ENCODE measurements around the gene SHANK2. TPM values are rescaled to one million over a fixed set of nuclear protein-coding genes. Genes with fewer than 3 reads are reported as not detected.

The SHANK2 gene
- polyA plus RNA-seq, 1 donor (not counting 4 experiments of a cell fraction or from before 2014, with no cell fraction given) = 0.22 TPM

GRCh38 chr11:71223081-71223405 lies 29.3 kb downstream of the SHANK2 start:
- TF ChIP-seq EZH2 (IDR thresholded peaks at IDR 0.05; ENCODE audit: low read length) = no peak
- TF ChIP-seq, protein P1, sequence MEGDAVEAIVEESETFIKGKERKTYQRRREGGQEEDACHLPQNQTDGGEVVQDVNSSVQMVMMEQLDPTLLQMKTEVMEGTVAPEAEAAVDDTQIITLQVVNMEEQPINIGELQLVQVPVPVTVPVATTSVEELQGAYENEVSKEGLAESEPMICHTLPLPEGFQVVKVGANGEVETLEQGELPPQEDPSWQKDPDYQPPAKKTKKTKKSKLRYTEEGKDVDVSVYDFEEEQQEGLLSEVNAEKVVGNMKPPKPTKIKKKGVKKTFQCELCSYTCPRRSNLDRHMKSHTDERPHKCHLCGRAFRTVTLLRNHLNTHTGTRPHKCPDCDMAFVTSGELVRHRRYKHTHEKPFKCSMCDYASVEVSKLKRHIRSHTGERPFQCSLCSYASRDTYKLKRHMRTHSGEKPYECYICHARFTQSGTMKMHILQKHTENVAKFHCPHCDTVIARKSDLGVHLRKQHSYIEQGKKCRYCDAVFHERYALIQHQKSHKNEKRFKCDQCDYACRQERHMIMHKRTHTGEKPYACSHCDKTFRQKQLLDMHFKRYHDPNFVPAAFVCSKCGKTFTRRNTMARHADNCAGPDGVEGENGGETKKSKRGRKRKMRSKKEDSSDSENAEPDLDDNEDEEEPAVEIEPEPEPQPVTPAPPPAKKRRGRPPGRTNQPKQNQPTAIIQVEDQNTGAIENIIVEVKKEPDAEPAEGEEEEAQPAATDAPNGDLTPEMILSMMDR (optimal IDR thresholded peaks at IDR 0.05 in 1 of 3, IDR thresholded peaks at IDR 0.05 in 1 of 3, conservative IDR thresholded peaks at IDR 0.05 in 1 of 3; ENCODE audit: extremely low read depth in 1 of 3, insufficient read depth in 2 of 3, low read length in 3 of 3) = no peak
- no peak for FAIRE-seq

DNA sequence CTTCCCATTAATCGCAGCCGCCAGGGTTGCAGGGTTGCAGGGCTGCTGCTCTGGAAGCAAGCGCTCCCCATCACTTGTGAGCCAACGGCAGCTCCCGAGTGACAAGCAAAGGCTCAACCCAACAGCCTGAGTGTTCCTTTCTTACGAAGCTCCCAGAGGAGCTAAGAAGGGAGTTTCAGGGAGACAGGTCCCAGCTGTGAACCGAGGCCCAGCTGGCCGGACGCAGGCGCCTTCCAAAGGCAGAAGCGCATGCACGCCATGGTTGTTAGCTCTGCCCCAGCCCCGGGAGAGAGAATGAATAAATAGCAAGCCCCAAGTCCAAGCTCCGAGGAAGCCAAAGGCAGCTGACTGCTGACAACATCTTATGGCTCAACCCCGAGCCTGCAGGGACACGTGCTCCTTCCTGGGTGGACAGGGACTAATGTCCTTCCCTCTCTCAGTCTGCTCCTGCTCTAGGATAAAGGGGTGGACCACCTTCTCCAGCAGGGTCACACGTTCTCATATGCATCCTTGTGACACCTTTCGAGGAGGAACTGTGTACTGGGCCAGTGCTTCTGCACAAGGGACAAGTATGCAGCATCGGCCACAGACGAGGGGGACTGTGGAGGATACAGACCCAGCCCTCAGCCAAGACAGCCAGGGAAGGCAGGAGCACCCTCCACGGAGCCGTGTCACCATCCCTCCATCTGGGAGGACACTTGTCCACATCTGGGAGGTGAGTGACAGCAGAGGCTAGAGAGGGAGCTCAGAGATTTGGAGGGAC lies 29.9 kb downstream of the SHANK2 start:
- H3K9me3 ChIP-seq (ENCODE audit: control insufficient read depth, low read depth, low read length) = no peaks in the 10 kb centered on the region
- H4K20me1 ChIP-seq (ENCODE audit: control insufficient read depth, extremely low read depth, insufficient read depth, low read length) = no peaks in the 10 kb centered on the region
- no peak overlapping the region for H3K4me2 ChIP-seq (ENCODE audit: control insufficient read depth, extremely low read depth, insufficient read depth, low read depth, low read length)
- FAIRE-seq (no peak), DNase-seq (ENCODE audit: low read depth, low spot score) (no peak)
- no peak overlapping the region for H3K4me3 ChIP-seq (ENCODE audit: control insufficient read depth in 2 of 3, extremely low read depth in 1 of 3, insufficient read depth in 2 of 3, low read depth in 1 of 3, low read length in 3 of 3)
- H3K79me2 ChIP-seq (ENCODE audit: control insufficient read depth, insufficient read depth, low read length) = no peaks in the 10 kb centered on the region
- dilution Hi-C loops (cut with MboI; ENCODE audit: extremely low pct_ligation_motif_present, low sequenced_read_pairs) = no loop called here
- no peak overlapping the region for H3K27ac ChIP-seq (ENCODE audit: control insufficient read depth, insufficient read depth, low read length)
- no peak overlapping the region for H2AFZ ChIP-seq (ENCODE audit: control insufficient read depth, low read length)
- H3K36me3 ChIP-seq (ENCODE audit: control insufficient read depth in 2 of 2, extremely low read depth in 1 of 2, insufficient read depth in 2 of 2, low read length in 2 of 2) = no peaks in the 10 kb centered on the region
- no peaks in the 10 kb centered on the region for H3K4me1 ChIP-seq (ENCODE audit: control insufficient read depth, extremely low read depth, insufficient read depth, low read length)
- no peak overlapping the region for H3K9ac ChIP-seq (ENCODE audit: control insufficient read depth, extremely low read depth, insufficient read depth, low read length)
- no peak for TF ChIP-seq EZH2 (IDR thresholded peaks at IDR 0.05; ENCODE audit: low read length)
- TF ChIP-seq, protein P1 (optimal IDR thresholded peaks at IDR 0.05 in 1 of 3, IDR thresholded peaks at IDR 0.05 in 1 of 3, conservative IDR thresholded peaks at IDR 0.05 in 1 of 3; ENCODE audit: extremely low read depth in 1 of 3, insufficient read depth in 2 of 3, low read length in 3 of 3) = no peak
- no peaks in the 10 kb centered on the region for H3K9me1 ChIP-seq (ENCODE audit: control insufficient read depth, extremely low read depth, insufficient read depth, low read length)
- peaks cover 2% of the 10 kb centered on the region for H3K27me3 ChIP-seq (ENCODE audit: control insufficient read depth, extremely low read depth, insufficient read depth, low read length)

More at GRCh38 chr11:71223081-71223405, 29.3 kb downstream of the SHANK2 start:
- H3K9me1 ChIP-seq (ENCODE audit: control insufficient read depth, extremely low read depth, insufficient read depth, low read length) = no peaks in the 10 kb centered on the region
- H3K9ac ChIP-seq (ENCODE audit: control insufficient read depth, extremely low read depth, insufficient read depth, low read length) = no peak overlapping the region
- DNase-seq (ENCODE audit: low read depth, low spot score) = no peak
- no peak overlapping the region for H2AFZ ChIP-seq (ENCODE audit: control insufficient read depth, low read length)
- no peaks in the 10 kb centered on the region for H4K20me1 ChIP-seq (ENCODE audit: control insufficient read depth, extremely low read depth, insufficient read depth, low read length)
- no peak overlapping the region for H3K4me2 ChIP-seq (ENCODE audit: control insufficient read depth, extremely low read depth, insufficient read depth, low read depth, low read length)
- no peaks in the 10 kb centered on the region for H3K36me3 ChIP-seq (ENCODE audit: control insufficient read depth in 2 of 2, extremely low read depth in 1 of 2, insufficient read depth in 2 of 2, low read length in 2 of 2)
- no peaks in the 10 kb centered on the region for H3K9me3 ChIP-seq (ENCODE audit: control insufficient read depth, low read depth, low read length)
- no peaks in the 10 kb centered on the region for H3K4me1 ChIP-seq (ENCODE audit: control insufficient read depth, extremely low read depth, insufficient read depth, low read length)
- H3K27ac ChIP-seq (ENCODE audit: control insufficient read depth, insufficient read depth, low read length) = no peak overlapping the region
- H3K27me3 ChIP-seq (ENCODE audit: control insufficient read depth, extremely low read depth, insufficient read depth, low read length) = peaks cover 2% of the 10 kb centered on the region
- no peak overlapping the region for H3K4me3 ChIP-seq (ENCODE audit: control insufficient read depth in 2 of 3, extremely low read depth in 1 of 3, insufficient read depth in 2 of 3, low read depth in 1 of 3, low read length in 3 of 3)
- dilution Hi-C loops (cut with MboI; ENCODE audit: extremely low pct_ligation_motif_present, low sequenced_read_pairs) = no loop called here
- H3K79me2 ChIP-seq (ENCODE audit: control insufficient read depth, insufficient read depth, low read length) = no peaks in the 10 kb centered on the region
